Kidney tubule cell (primary cell): ENCODE data around the gene HDGF.
"Not testable (repeated sequence)": the region's sequence is repeated elsewhere in the genome, so short reads cannot be mapped to it uniquely, and the experiment has no call there.

Experiments
- DNase-seq: peaks from one replicate; pipeline ENCODE4 v3.0.0-alpha.2; 2018; ENCODE audit warnings: low spot score

Gene HDGF

GRCh38 chr1:156767101-156767878 is 15.8 kb upstream of the HDGF start, which contains the start of gene PRCC:
PRCC (plus strand) TSS chr1:156767535; CDS start chr1:156767772, 237 bp downstream.
- DNase-seq = peak; percentile 100

- DNase-seq = peak; percentile 30
These were observed 15.0 kb upstream of the HDGF start for GRCh38 chr1:156766298-156767100.

DNA sequence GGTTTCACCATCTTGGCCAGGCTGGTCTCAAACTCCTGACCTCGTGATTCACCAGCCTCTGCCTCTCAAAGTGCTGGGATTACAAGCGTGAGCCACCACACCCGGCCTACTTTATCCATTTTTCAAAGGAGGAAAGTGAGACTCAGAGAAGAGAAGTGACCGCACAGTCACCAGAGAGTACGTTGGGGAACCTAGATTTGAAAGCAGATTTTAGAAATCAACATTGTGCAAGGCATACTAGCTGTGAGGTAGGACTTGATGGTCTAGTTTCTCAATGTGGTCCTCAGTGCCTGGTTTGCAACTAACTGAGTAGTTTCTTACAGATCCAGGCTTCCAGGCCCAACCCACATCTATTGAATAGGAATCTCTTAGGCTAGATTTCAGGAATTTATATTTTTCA is 14.2 kb upstream of the HDGF start:
- DNase-seq = no peak

GRCh38 chr1:156765136-156765535 is 13.7 kb upstream of the HDGF start:
- not testable (repeated sequence) for DNase-seq

GRCh38 chr1:156760796-156761104 is 9.3 kb upstream of the HDGF start:
- DNase-seq = no peak

DNA sequence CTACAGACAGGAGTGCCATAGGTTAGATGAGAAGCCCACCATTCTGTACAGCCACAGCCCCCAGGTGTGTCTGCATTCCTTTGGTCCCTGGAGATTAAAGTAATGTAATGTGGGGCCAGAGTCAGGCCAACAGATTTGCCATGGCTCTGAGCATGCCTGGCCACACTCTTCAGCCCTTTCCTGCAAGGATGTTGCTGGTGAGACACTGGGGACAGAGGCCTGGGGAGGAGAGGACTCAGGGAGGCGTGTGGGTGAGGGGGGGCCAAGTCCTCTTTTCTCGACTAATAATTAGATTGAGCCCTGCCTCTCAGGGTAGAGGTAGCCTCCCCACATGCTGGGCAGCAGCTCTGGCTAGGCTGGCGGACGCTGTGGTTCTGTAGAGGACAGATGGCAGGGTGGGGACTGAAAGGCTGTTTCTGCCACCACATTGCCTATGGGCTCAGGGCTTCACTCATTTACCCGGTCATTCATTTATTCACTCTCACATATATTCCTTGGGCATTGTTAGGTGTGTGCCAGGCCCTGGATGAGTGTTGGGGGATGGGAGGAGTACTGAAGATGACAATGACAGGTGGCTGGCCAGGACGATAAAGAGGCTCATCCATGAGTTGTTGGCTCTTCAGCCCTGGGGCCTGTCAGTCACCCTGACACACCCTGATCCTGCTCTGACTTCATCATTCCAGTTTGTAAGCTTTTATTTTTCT is 8.8 kb upstream of the HDGF start:
- no peak for DNase-seq

GRCh38 chr1:156757572-156758253 is 6.2 kb upstream of the HDGF start:
- DNase-seq = not testable (repeated sequence)

DNA sequence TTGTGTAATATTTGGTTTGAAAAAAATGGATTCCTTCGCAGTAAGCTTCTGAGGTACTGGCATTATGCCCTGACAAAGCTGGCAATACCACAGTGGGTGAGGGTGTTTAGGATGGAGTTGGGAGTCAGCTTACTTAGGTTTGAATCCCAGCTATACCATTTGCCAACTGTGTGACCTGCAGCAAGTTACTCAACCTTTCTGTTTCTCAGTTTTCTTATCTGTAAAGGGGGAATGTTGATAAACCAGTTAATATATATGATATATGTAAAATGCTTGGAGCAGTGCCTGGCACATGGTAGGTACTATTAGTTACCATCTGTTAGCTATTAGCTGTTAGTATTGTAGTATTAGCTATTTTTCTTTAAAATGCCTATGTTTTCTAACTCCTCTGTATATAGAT is 4.9 kb upstream of the HDGF start:
- DNase-seq = no peak

- DNase-seq = no peak
These were observed 4.1 kb upstream of the HDGF start for GRCh38 chr1:156755527-156755950.

- no peak for DNase-seq
These were observed 2.7 kb upstream of the HDGF start for GRCh38 chr1:156754219-156754618.

- no peak for DNase-seq
These were observed 1.5 kb upstream of the HDGF start for GRCh38 chr1:156752843-156753482.

DNA sequence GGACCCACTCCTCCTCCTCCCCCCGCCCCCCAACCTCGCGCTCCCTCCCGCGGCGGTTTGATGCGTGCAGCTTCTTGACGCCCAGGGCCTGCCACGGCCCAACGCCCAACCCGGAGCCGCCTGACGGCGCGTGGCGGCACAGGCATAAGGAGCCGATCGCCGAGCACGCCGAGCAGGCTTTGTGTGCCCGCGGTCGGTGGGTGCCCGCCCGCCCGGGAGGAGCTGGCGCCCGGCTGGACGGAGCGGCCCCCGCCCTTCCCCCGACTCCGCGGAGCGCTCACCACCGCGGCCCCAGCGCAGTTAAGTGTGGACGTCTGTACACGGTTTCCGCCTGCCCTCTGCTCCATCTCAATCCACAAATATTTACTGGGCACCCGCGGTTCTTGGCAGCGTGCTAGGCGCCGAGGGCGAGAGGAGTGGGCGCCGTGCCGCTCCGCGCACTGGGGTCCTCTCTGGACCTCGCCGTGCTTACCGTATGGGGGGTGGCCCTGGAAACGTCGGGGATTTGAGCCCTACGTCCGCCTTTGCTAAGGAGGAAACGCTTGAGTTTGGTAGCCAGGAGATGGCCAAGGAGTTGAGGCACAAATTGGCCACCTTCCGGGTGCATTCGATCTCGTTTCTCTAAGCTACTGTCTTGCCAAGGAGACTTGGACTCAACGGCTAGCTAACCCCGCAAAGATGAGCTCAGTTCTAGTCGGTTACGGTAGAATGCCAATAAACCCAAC is 444 bp upstream of the HDGF start:
- DNase-seq = peak; percentile 97

DNA sequence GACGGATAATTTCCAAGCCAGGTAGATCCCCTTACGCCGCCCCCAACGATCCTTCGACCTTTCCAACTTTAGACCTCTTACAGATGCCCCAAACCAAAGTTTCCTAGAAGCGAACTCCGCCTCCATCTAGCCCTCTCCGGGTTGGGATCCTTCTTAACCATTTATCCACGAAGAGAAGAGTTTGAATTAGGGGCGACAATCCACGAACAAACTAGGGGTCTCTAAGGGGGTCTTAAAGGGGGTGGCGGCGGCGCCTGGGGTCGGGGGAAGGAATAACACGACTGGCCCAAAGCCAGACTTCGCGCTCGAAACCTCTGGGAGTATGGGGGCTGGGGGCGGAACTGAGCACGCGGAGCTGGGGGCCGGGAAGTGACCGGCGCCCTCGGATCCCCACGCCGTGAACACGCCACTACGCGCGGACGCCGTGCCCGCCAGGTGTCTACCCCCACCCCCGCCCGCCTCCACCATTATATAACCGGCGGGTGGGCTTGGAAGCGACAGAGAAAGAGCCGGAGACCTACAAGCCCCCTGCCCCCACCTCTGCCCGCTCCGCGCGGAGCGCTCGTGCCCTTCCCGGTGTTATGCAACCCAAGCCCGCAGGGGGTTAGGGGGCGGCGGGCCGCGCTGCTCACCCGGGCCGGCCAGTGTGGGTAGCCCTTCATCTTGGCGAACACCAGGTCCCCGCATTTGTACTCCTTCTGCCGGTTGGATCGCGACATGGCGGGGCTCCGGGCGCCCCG is 594 bp downstream of the HDGF start:
- peak; percentile 49 for DNase-seq

- DNase-seq = peak; percentile 85
These were observed 1.2 kb downstream of the HDGF start for GRCh38 chr1:156750191-156750672.

DNA sequence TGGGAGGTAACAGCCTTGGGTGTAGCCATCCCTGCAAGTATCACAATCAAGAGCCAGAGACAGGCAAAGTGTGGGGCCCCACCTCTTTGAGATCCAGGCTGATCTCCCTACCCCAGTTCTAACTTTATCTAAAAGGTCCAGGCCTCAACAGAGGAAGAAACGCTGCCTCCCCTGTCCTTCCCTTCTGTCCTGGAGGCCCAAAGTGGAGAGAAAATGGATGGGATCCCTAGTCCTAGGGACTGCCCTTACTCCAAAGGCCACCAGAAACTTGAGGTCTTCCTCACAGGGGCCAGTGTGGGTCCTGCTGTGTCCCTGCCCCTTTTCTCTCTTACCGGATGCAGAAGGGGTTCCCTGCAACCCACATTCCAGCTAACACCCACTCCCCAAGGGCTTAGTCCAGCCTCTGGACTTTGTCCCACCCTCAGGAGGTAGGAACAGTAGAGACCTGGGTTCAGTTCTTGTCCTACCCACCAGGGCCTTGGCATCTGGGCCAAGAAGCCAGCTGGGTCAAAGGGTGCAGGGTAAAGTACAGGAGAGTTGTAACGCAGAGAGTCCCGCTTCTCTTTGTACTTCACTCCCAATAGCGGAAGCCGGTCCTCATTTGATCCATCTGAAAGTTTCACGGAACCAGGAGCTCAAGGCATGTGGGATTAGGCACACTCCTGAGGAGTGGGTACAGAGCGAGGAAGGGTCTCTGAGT is 1.9 kb downstream of the HDGF start:
- peak; percentile 60 for DNase-seq

GRCh38 chr1:156748670-156749418 is 2.6 kb downstream of the HDGF start:
- peak; percentile 96 for DNase-seq

- DNase-seq = peak; percentile 57
These were observed 3.5 kb downstream of the HDGF start for GRCh38 chr1:156747742-156748669.
